Measurements from ENCODE around the gene SYNPR. TPM values are rescaled to one million over a fixed set of nuclear protein-coding genes. Genes with fewer than 3 reads are reported as not detected.
"Not testable (repeated sequence)": the region's sequence is repeated elsewhere in the genome, so short reads cannot be mapped to it uniquely, and the experiment has no call there.

Gene SYNPR
- total RNA-seq, 2 donors from 2014 or later: not detected

DNA sequence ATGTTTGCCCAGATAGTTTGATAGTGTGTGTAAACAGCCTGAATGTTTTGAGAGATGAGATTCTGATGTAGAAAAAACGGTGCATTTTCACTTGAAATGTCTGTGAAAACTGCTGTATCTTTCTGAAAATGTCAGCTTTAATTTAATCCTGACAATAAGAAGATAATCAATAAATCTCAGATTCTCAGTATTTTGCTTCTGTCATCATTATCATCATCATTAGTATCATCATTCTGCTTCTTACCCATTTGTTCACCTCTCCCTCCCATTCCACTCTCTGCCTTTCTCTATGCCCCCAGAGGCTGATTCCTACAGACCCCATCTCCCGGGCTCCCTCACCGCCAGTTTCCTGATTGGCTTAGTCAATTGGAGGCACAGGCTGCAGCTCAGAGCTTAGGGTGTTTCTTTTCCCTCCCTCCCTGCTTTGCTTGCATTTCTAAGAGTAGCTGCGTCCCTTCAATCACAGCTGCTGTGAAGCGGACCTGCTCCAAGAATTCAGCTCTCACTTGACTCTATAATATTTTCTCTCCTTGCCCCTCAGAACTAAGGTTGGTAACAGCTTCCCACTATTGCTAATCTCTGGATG is 366.2 kb downstream of the SYNPR start:
- DNase-seq (ENCODE audit: low spot score) (no peak), ATAC-seq (ENCODE audit: insufficient number of reproducible peaks, low FRiP score, low read depth) (no peak)
- Histone ChIP-seq H3K4me1 (ENCODE audit: control insufficient read depth in 1 of 2, low read depth in 2 of 2) (no peaks in the 10 kb centered on the region), H3K27me3 (replicated peaks; ENCODE audit: insufficient read depth) (no peaks in the 10 kb centered on the region), H3K27ac (no peak overlapping the region), H3K36me3 (no peaks in the 10 kb centered on the region), H3K4me3 (no peak overlapping the region), H3K9me3 (no peaks in the 10 kb centered on the region)
- TF ChIP-seq CTCF (IDR thresholded peaks at IDR 0.05): no peak

- H3K4me3 ChIP-seq; H3K4me1 ChIP-seq (ENCODE audit: control insufficient read depth in 1 of 2, low read depth in 2 of 2); ATAC-seq (ENCODE audit: insufficient number of reproducible peaks, low FRiP score, low read depth): not testable (repeated sequence)
Observed at GRCh38 chr3:63644928-63645781, 367.0 kb downstream of the SYNPR start.

GRCh38 chr3:63652066-63652725 is 374.1 kb downstream of the SYNPR start, which contains the start of gene SNTN:
Gene SNTN, plus strand, starts transcription at chr3:63652675. Its CDS starts 13 bp downstream, at chr3:63652688.
- no peak within 1 kb of the TSS for H3K27ac ChIP-seq
- H3K9me3 ChIP-seq: no peaks in the 10 kb centered on the region
- no peaks in the 10 kb centered on the region for H3K36me3 ChIP-seq
- ATAC-seq (ENCODE audit: insufficient number of reproducible peaks, low FRiP score, low read depth) (no peak), DNase-seq (ENCODE audit: low spot score) (no peak)
- no peak for TF ChIP-seq CTCF (IDR thresholded peaks at IDR 0.05)
- H3K27me3 ChIP-seq (replicated peaks; ENCODE audit: insufficient read depth): no peaks in the 10 kb centered on the region
- no peaks in the 10 kb centered on the region for H3K4me1 ChIP-seq (ENCODE audit: control insufficient read depth in 1 of 2, low read depth in 2 of 2)
- H3K4me3 ChIP-seq: no peak within 1 kb of the TSS

More at GRCh38 chr3:63644928-63645781, 367.0 kb downstream of the SYNPR start:
- H3K27ac ChIP-seq; H3K36me3 ChIP-seq; H3K27me3 ChIP-seq (replicated peaks; ENCODE audit: insufficient read depth); DNase-seq (ENCODE audit: low spot score); H3K9me3 ChIP-seq: not testable (repeated sequence)

- Histone ChIP-seq H3K27me3 (replicated peaks; ENCODE audit: insufficient read depth) (no peaks in the 10 kb centered on the region), H3K9me3 (no peaks in the 10 kb centered on the region), H3K4me1 (ENCODE audit: control insufficient read depth in 1 of 2, low read depth in 2 of 2) (no peaks in the 10 kb centered on the region), H3K4me3 (no peak overlapping the region), H3K27ac (no peak overlapping the region), H3K36me3 (no peaks in the 10 kb centered on the region)
- DNase-seq (ENCODE audit: low spot score) (no peak), ATAC-seq (ENCODE audit: insufficient number of reproducible peaks, low FRiP score, low read depth) (no peak)
- no peak for TF ChIP-seq CTCF (IDR thresholded peaks at IDR 0.05)
Observed at GRCh38 chr3:63654211-63654610, 376.1 kb downstream of the SYNPR start.

DNA sequence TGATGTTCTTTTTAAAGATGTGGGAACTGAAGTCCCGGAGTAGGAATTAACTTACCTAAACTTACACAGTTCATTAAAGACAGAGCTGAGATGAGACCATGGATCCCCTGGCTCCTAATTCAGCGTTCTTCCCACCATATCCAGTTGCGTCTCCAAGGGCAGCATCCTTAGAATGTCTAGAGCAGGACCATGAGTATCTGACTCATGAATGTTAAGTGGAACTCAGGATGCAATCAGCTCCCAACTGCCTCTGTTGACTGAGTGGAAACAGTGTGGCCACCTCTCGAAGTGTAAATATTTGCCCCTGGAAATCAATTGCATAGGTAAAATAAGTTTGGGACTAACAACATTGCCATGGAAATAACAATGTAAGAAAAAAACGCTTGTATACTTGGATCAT is 376.8 kb downstream of the SYNPR start:
- no peak for TF ChIP-seq CTCF (IDR thresholded peaks at IDR 0.05)
- H3K27ac ChIP-seq: no peak overlapping the region
- no peaks in the 10 kb centered on the region for H3K27me3 ChIP-seq (replicated peaks; ENCODE audit: insufficient read depth)
- no peaks in the 10 kb centered on the region for H3K4me1 ChIP-seq (ENCODE audit: control insufficient read depth in 1 of 2, low read depth in 2 of 2)
- no peak overlapping the region for H3K4me3 ChIP-seq
- H3K36me3 ChIP-seq: no peaks in the 10 kb centered on the region
- ATAC-seq (ENCODE audit: insufficient number of reproducible peaks, low FRiP score, low read depth) (no peak), DNase-seq (ENCODE audit: low spot score) (no peak)
- no peaks in the 10 kb centered on the region for H3K9me3 ChIP-seq
